ENCODE measurements around the gene PIK3R6. TPM values are rescaled to one million over a fixed set of nuclear protein-coding genes. Genes with fewer than 3 reads are reported as not detected.

The PIK3R6 gene
- total RNA-seq, result not detected in 2 replicates

GRCh38 chr17:8867361-8867981 is at the start of gene PIK3R6:
Gene PIK3R6 (minus strand): TSS chr17:8867674. CDS start chr17:8849794, 17,880 bp downstream.

GRCh38 chr17:8798846-8799569 is 68.5 kb downstream of the PIK3R6 start, which contains the start of gene MFSD6L:
Gene MFSD6L (minus strand): TSS chr17:8799365. CDS start chr17:8799120, 245 bp downstream.

GRCh38 chr17:8758137-8758596 is 109.3 kb downstream of the PIK3R6 start, which contains the start of gene SPDYE4:
Gene SPDYE4 (minus strand): TSS chr17:8758546. CDS start chr17:8758382, 164 bp downstream.

Other genes with a start within 250 kb of the PIK3R6 start
- 166 and 185 TPM in 2 replicates for gene MYH10, start 236.9 kb downstream of the PIK3R6 start, total RNA-seq
- not detected in 2 replicates for gene CCDC42, start 122.8 kb downstream of the PIK3R6 start, total RNA-seq
- gene SPDYE4, start 109.1 kb downstream of the PIK3R6 start, total RNA-seq, result not detected in 2 replicates
- gene MFSD6L, start 68.3 kb downstream of the PIK3R6 start, total RNA-seq, result not detected in 2 replicates
- not detected in 2 replicates for gene PIK3R5, start 98.0 kb upstream of the PIK3R6 start, total RNA-seq
- 0.37 and 0.59 TPM in 2 replicates for gene NTN1, start 153.8 kb upstream of the PIK3R6 start, total RNA-seq